ENCODE results near the gene FZD7. TPM values are rescaled to one million over a fixed set of nuclear protein-coding genes. Genes with fewer than 3 reads are reported as not detected.

The FZD7 gene
- total RNA-seq, 1 experiment from 2014 or later = 302 TPM

GRCh38 chr2:202074324-202074723 lies 40.7 kb downstream of the FZD7 start:
- Histone ChIP-seq H2BK20ac (ENCODE audit: low read depth, low read length, poor library complexity, severe bottlenecking) (peak overlapping the region; percentile 27), H2BK12ac (ENCODE audit: insufficient read length, low read depth, low read length) (no peak overlapping the region), H3K14ac (ENCODE audit: insufficient read depth, low read length) (no peak overlapping the region), H2BK120ac (ENCODE audit: low read depth, low read length, poor library complexity, severe bottlenecking) (no peak overlapping the region), H4K91ac (ENCODE audit: insufficient read length, low read depth, low read length) (no peak overlapping the region), H3K4me1 (ENCODE audit: insufficient read depth, low read length) (no peaks in the 10 kb centered on the region), H3T11ph (ENCODE audit: low read length) (no peak overlapping the region), H4K5ac (ENCODE audit: insufficient read length, low read depth, low read length) (no peak overlapping the region), H4K8ac (replicated peaks; ENCODE audit: insufficient read length, low read depth, low read length) (no peak overlapping the region), H3K18ac (ENCODE audit: insufficient read length, low read depth, low read length) (no peak overlapping the region), H3K79me1 (ENCODE audit: insufficient read depth, low read depth, low read length, poor library complexity, severe bottlenecking) (no peaks in the 10 kb centered on the region), H3K23me2 (ENCODE audit: insufficient read length, low read depth, low read length, poor library complexity, severe bottlenecking) (no peaks in the 10 kb centered on the region), H3K56ac (ENCODE audit: insufficient read length, low read depth, low read length) (no peak overlapping the region), H3K27ac (ENCODE audit: insufficient read length, low read depth, low read length) (no peak overlapping the region), H2AK5ac (ENCODE audit: insufficient read length, low read length) (no peak overlapping the region), H2BK15ac (ENCODE audit: low read depth, low read length) (no peak overlapping the region), H3K79me2 (ENCODE audit: insufficient read depth, low read length) (no peaks in the 10 kb centered on the region), H2AFZ (ENCODE audit: low read length) (no peak overlapping the region), H3K9me3 (ENCODE audit: control insufficient read depth, low read depth, low read length) (no peaks in the 10 kb centered on the region), H2BK5ac (ENCODE audit: insufficient read length, low read length) (no peak overlapping the region), H3K4me2 (ENCODE audit: insufficient read depth, insufficient read length, low read length) (no peak overlapping the region), H3K27me3 (ENCODE audit: insufficient read depth, low read length) (no peaks in the 10 kb centered on the region), H3K23ac (ENCODE audit: insufficient read length, low read depth, low read length) (no peak overlapping the region), H4K20me1 (ENCODE audit: control insufficient read depth, insufficient read depth, insufficient read length) (no peaks in the 10 kb centered on the region), H3K9ac (ENCODE audit: extremely low read depth, insufficient read length, low read length) (no peak overlapping the region), H3K4ac (ENCODE audit: low read depth, low read length) (no peak overlapping the region)
- no CpG with 5 or more reads among the region's 2 CpGs for WGBS (ENCODE audit: extremely low coverage, insufficient read length, low lambda C conversion rate)
- Mint-ChIP-seq H3K36me3 (ENCODE audit: insufficient read depth in 1 of 3, low read depth in 3 of 3) (no peaks in the 10 kb centered on the region), H3K27ac (no peak overlapping the region), H3K27me3 (ENCODE audit: low read depth) (no peaks in the 10 kb centered on the region), H3K4me1 (peaks cover 13 to 17% of the 10 kb centered on the region in 2 experiments), H3K9me3 (no peaks in the 10 kb centered on the region), H3K4me3 (no peak overlapping the region)
- DNase-seq = no peak
- TF ChIP-seq CTCF (conservative IDR thresholded peaks at IDR 0.05) = no peak

All from H9 (cell line).